ENCODE results near the gene PI4KA.
"Not testable (repeated sequence)": the region's sequence is repeated elsewhere in the genome, so short reads cannot be mapped to it uniquely, and the experiment has no call there.

PI4KA gene

GRCh38 chr22:20687356-20688172, 171.0 kb downstream of the PI4KA start:
- DNase-seq, result not testable (repeated sequence)

- not testable (repeated sequence) for DNase-seq
These were observed 172.8 kb downstream of the PI4KA start for GRCh38 chr22:20685764-20686163.

GRCh38 chr22:20678792-20679435, 179.7 kb downstream of the PI4KA start:
- DNase-seq, result not testable (repeated sequence)

- no peak for DNase-seq
These were observed 180.8 kb downstream of the PI4KA start for GRCh38 chr22:20677684-20678242.

- not testable (repeated sequence) for DNase-seq
These were observed 183.0 kb downstream of the PI4KA start for GRCh38 chr22:20675613-20676012.

DNA sequence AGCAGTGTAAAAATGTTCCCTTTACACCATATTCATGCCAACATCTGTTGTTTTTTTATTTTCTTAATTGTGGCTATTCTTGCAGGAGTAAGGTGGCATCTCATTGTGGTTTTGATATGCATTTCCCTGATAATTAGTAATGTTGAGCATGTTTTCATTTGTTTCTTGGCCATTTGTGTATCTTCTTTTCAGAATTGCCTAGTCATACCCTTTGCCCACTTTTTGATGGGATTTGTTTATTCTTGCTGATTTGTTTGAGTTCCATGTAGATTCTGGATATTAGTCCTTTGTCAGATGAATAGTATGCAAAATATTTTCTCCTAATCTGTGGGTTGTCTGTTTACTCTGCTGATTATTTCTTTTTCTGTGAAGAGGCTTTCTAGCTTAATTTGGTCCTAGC, 183.6 kb downstream of the PI4KA start:
- no peak for DNase-seq

DNA sequence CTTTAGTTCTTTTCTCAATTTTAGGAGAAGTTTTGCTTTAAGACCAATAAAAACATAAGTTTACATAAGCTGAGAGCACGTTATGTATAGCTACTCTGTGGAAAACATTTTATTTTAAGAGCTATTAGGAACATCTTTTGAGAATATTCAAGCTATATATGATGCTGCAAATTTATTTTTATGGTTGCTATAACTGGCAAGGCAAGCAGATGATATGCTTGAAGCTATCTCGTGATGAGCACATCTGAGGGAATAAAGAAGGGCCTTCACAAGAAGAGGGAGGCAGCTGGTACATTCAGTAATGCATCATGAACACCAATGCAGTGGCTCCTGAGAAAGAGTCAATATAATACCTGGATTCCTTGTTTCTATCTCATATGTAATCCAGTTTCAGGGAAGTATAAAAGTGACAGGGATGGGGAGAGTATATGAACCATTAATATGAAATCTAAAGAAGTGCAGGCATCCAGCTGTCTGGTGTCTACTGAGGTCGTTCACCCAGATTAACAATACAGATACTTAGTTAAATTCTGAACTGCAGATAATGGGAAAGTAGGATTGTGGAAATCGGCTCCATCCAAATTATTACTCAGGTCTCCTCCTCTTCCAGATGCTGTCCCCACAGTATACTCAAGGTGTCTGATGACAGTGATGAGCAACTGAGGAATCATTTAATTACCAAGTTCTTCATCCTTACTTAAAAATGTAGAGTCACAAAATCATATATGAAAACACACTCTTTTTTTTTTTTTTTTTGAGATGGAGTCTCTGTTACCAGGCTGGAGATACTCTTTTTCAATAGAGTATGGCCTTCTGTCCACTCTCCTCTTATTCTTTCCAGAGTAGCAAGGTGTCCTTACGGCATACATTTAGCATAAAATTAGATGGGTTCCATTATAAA, 185.1 kb downstream of the PI4KA start:
- DNase-seq, result no peak

GRCh38 chr22:20672732-20673131, 185.9 kb downstream of the PI4KA start:
- no peak for DNase-seq

- DNase-seq, result no peak
These were observed 186.6 kb downstream of the PI4KA start for GRCh38 chr22:20672082-20672424.

DNA sequence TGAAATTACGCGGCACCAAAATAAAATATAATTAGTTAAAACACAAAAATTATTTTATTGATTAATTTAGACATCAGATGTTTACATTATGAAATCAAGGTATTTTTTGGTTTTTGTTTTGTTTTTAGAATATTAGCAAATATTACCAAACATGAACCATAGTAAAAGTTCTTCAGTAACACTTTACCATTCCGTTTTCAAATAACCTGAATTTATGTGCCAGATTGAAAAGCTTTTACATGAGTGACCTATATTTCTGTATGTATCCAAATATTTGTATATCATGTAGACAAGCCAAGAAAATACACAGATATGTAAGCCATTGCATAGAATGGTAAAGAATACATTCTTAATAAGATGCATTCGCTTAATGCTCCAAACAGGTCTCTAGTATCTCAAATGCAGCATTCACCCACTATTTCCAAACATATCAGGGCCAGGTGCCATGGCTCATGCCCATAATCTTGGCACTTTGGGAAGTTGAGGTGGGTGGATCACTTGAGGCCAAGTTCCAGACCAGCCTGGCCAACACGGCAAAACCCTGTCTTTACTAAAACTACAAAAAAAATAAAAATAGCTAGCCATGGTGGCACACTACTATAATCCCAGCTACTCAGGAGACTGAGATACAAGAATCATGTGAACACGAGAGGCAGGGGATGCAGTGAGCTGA, 187.1 kb downstream of the PI4KA start:
- no peak for DNase-seq

- not testable (repeated sequence) for DNase-seq
These were observed 188.0 kb downstream of the PI4KA start for GRCh38 chr22:20670457-20671261.

DNA sequence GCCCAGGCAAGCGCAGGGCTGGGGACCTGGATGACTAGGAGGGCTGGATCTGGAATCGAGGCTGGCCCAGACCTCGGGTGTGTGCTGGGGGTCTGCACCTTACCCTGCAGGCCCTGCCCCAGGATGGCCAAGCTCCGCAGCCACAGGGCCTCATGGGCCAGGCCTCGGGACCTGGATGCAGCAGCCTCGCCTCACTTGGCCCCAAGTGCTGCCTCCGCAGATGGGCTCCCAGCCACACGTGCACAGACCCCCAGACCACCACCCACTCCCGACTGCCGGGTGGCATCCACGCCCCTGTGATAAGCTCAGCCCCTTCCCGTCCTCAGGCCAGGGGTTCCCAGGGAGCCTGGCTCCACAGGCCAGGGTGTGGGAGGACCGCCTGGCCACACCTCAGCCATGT, 188.7 kb downstream of the PI4KA start:
- DNase-seq, result not testable (repeated sequence)

DNA sequence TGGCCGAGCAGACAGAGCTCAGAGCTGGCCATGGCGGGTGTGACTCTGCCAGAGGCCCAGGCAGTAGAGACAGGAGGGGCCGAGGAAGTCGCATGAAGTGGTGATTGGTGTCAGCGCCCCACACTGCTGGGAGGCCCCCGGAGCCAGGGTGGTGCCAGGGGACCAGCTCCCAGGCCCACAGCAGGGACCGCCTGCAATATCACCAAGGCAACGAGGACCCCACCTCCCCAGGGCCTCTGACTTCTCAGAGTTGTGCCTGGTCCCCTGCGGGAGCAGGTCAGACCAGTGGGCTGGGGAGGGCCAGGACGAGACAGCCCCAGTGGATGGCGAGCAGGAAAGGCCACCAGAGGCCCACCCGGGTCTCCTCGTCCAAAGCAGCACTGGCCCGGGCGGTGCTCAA, 189.1 kb downstream of the PI4KA start:
- DNase-seq, result not testable (repeated sequence)

DNA sequence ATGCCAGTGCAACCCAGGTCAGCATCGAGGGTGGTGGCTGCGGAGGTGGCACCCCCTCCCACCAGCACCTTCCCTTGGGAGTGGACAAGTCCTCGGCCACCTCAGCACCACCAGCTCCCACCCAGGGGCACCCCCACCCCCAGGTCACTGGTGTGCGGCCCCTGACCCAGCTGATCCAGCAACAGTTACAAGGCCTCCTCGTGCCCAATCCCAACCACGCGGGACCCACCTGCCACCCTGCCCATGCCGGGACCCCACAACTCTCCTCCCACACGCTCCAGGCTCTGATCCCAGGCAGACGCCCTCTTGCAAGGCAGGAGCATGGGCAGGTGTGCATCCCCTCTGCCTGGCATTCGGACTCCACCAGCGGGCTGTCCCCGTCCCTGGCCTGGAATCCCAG, 189.8 kb downstream of the PI4KA start:
- DNase-seq, result not testable (repeated sequence)

GRCh38 chr22:20668226-20668625, 190.4 kb downstream of the PI4KA start:
- DNase-seq, result not testable (repeated sequence)

- not testable (repeated sequence) for DNase-seq
These were observed 191.1 kb downstream of the PI4KA start for GRCh38 chr22:20667548-20667947.

GRCh38 chr22:20666560-20666959, 192.1 kb downstream of the PI4KA start:
- DNase-seq, result no peak

DNA sequence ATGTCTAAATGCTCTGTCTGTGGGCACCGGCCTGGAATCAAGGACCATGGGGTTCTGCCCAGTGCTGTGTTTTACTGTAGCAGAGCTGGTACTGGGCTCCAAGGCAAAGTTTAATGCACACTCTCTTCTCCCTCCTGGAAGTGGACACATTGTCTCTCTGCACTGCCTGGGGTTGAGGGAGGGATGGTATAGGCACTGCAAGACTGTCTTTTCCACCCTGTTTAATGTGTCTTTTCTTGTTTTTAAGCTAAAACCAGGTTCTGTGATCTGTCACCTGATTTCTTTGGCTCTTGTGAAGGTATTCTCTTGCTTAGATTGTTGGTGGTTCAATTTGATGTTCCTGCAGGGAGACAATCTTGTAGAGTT, 194.0 kb downstream of the PI4KA start:
- DNase-seq, result no peak

DNA sequence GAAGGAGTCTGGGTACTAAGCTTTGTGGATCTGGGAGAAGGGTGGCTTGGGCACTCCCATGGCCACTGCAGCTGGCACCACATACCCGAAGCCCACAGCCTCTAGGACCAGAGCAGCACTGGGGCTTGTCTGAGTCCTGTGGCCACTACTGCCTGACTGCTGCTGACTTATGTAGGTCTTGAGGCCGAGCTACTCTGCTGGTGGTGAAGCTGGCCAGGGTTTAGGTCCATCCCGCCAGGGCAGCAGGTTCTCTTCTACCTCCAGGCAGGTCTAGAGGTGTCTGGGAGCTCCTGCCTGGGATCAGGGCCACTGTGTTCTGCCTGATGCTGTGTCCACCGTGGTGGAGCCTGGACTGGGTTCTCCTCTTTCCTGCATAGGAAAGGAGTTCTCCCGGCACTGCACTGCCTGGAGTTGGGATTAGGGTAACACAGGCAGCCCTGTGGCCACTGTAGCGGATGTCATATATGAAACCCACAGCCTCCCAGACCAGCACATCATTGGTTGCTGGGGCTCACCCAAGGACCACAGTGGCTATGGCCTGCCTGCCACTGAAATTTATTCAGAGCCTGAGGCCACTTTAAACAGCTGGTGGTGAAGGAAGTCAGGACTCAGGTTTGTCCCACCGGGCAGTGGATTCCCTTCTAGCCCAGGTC, 194.5 kb downstream of the PI4KA start:
- no peak for DNase-seq

DNA sequence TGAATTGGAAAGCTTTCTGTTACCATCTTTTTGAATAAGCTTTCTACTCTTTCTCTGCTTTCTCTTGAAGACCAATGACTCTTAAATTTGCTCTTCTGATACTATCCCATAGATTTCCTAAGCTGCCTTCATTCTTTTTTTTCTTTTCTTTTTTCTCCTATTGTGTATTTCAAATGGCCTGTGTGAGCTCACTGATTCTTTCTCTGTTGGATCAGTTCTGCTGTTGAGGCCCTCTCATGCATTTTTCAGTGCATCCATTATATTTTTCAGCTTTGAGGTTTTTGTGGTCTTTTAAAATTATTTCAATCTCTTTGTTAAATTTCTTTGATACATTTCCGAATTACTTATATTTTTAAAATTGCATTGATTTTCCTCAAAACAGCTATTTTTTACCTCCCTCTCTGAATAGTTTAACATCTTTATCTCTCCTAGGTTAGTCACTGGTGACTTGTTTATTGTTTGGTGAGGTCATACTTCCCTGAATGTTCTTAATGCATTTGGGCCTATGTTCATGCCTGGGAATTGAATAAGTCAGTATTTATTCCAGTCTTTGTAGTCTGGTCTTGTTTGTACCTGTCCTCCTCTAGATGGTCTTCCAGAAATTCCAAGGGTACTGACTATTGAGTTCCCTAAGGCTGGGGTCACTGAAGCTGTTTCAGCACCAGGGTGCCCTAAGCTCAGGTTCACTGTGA, 195.3 kb downstream of the PI4KA start:
- DNase-seq, result no peak

Data from NCI-H345 (cell line).